WTC11 (cell line): Measurements from ENCODE around the gene TMEM239. TPM values are rescaled to one million over a fixed set of nuclear protein-coding genes. Genes with fewer than 3 reads are reported as not detected.

ENCODE experiments used
- ATAC-seq: fragments of 200-7000 bp; cut with Tn5 transposase; 2 replicates; pipeline ENCODE4 v1.10.0; 2021; ENCODE audit warnings: mild to moderate bottlenecking, moderate library complexity
- CTCF ChIA-PET: fragments of 300-600 bp; sonication (Branson Sonifier 250); formaldehyde crosslinking; loops from one replicate; lab custom pipeline; 2021; ENCODE audit warnings: antibody characterized with exemption; lab: Charles Lee
- POLR2A ChIA-PET: fragments of 350-600 bp; sonication (Branson Sonifier 250); formaldehyde crosslinking; loops from one replicate; lab custom pipeline; 2021; ENCODE audit warnings: antibody characterized with exemption; lab: Charles Lee
- DNase-seq: peaks from one replicate; pipeline ENCODE4 v3.0.0; 2021; ENCODE audit warnings: low spot score
- H3K27ac Mint-ChIP-seq: 2 replicates; pipeline ENCODE4 v1.8.0; 2021; ENCODE audit warnings: mixed read lengths
- H3K27me3 Mint-ChIP-seq: 2 replicates; pipeline ENCODE4 v1.8.0; 2021; ENCODE audit warnings: low read depth, mild to moderate bottlenecking, moderate library complexity, mixed read lengths
- H3K36me3 Mint-ChIP-seq: 2 replicates; pipeline ENCODE4 v1.8.0; 2021; ENCODE audit warnings: mixed read lengths
- H3K4me1 Mint-ChIP-seq: 2 replicates; pipeline ENCODE4 v1.8.0; 2022; ENCODE audit warnings: mixed read lengths
- H3K4me3 Mint-ChIP-seq: 2 replicates; pipeline ENCODE4 v1.8.0; 2021; ENCODE audit warnings: mild to moderate bottlenecking, moderate library complexity, mixed read lengths
- H3K9me3 Mint-ChIP-seq: 2 replicates; pipeline ENCODE4 v1.8.0; 2021; ENCODE audit warnings: mixed read lengths
- CREM ChIP-seq: sonication (generic); formaldehyde crosslinking; IDR thresholded peaks from 2 replicates; pipeline ENCODE4 v1.8.1; 2022; ENCODE audit warnings: mild to moderate bottlenecking, missing genetic modification reagents, moderate library complexity
- ERG ChIP-seq: fragments of 250-450 bp; sonication (Bioruptor Pico); IDR thresholded peaks from 2 replicates; pipeline ENCODE4 v1.8.0; 2021; ENCODE audit warnings: mild to moderate bottlenecking
- ESRRA ChIP-seq: sonication (generic); formaldehyde crosslinking; IDR thresholded peaks from 2 replicates; pipeline ENCODE4 v1.8.1; 2022; ENCODE audit warnings: mild to moderate bottlenecking, missing genetic modification reagents, borderline replicate concordance
- FOXJ3 ChIP-seq: sonication (generic); formaldehyde crosslinking; IDR thresholded peaks from 2 replicates; pipeline ENCODE4 v1.9.0; 2021; ENCODE audit warnings: missing genetic modification reagents, mild to moderate bottlenecking, borderline replicate concordance
- FOXK1 ChIP-seq: sonication (generic); formaldehyde crosslinking; IDR thresholded peaks from 2 replicates; pipeline ENCODE4 v1.8.0; 2022; ENCODE audit warnings: mild to moderate bottlenecking, moderate library complexity, missing genetic modification reagents
- KAT7 ChIP-seq: sonication (generic); formaldehyde crosslinking; IDR thresholded peaks from 2 replicates; pipeline ENCODE4 v1.8.1; 2023; ENCODE audit warnings: missing genetic modification reagents, mild to moderate bottlenecking, borderline replicate concordance
- NR3C1 ChIP-seq: sonication (generic); formaldehyde crosslinking; conservative IDR thresholded peaks from 2 replicates; pipeline ENCODE4 v1.8.1; 2023; ENCODE audit warnings: low read depth, mild to moderate bottlenecking, missing genetic modification reagents
- PRRX2 ChIP-seq: fragments of 250-450 bp; sonication (Bioruptor Pico); IDR thresholded peaks from 2 replicates; pipeline ENCODE4 v1.8.0; 2021; ENCODE audit warnings: mild to moderate bottlenecking
- RORB ChIP-seq: fragments of 250-450 bp; sonication (Bioruptor Pico); IDR thresholded peaks from 2 replicates; pipeline ENCODE4 v1.9.0; 2021; ENCODE audit warnings: mild to moderate bottlenecking
- SMAD3 ChIP-seq: sonication (generic); formaldehyde crosslinking; IDR thresholded peaks from 2 replicates; pipeline ENCODE4 v1.8.0; 2022; ENCODE audit warnings: missing genetic modification reagents, mild to moderate bottlenecking, borderline replicate concordance
- SOX15 ChIP-seq: fragments of 250-450 bp; sonication (Bioruptor Pico); IDR thresholded peaks from 2 replicates; pipeline ENCODE4 v1.9.0; 2021; ENCODE audit warnings: mild to moderate bottlenecking
- SP1 ChIP-seq: sonication (generic); formaldehyde crosslinking; conservative IDR thresholded peaks from 2 replicates; pipeline ENCODE4 v1.8.1; 2022; ENCODE audit warnings: missing genetic modification reagents
- TCF7 ChIP-seq: sonication (generic); formaldehyde crosslinking; IDR thresholded peaks from 2 replicates; pipeline ENCODE4 v1.8.0; 2022; ENCODE audit warnings: mild to moderate bottlenecking, low read depth, missing genetic modification reagents, moderate library complexity
- ZMAT4 ChIP-seq: fragments of 250-450 bp; sonication (Bioruptor Pico); IDR thresholded peaks from 2 replicates; pipeline ENCODE4 v1.9.0; 2021; ENCODE audit warnings: mild to moderate bottlenecking
- ZNF232 ChIP-seq: sonication (generic); formaldehyde crosslinking; IDR thresholded peaks from 2 replicates; pipeline ENCODE4 v1.8.0; 2022; ENCODE audit warnings: mild to moderate bottlenecking, missing genetic modification reagents
- ZNF317 ChIP-seq: sonication (generic); formaldehyde crosslinking; IDR thresholded peaks from 2 replicates; pipeline ENCODE4 v1.8.1; 2023; ENCODE audit warnings: low read depth, mild to moderate bottlenecking, moderate library complexity, missing genetic modification reagents, borderline replicate concordance
- total RNA-seq: library from RNA; stranded (reverse); gene quantifications from 3 replicates; pipeline ENCODE4 v1.2.3, GENCODE V29; 2021
- TF ChIP-seq, protein P1 (sequence below): fragments of 250-450 bp; sonication (Bioruptor Pico); IDR thresholded peaks from 2 replicates; pipeline ENCODE4 v1.9.0; 2021; ENCODE audit warnings: mild to moderate bottlenecking, borderline replicate concordance
- TF ChIP-seq, protein P2 (sequence below): sonication (generic); formaldehyde crosslinking; IDR thresholded peaks from 2 replicates; pipeline ENCODE4 v1.8.1; 2022; ENCODE audit warnings: mild to moderate bottlenecking, missing genetic modification reagents, moderate library complexity, borderline replicate concordance
- TF ChIP-seq, protein P3 (sequence below): sonication (generic); formaldehyde crosslinking; IDR thresholded peaks from 2 replicates; pipeline ENCODE4 v1.8.0; 2023; ENCODE audit warnings: missing genetic modification reagents, mild to moderate bottlenecking, borderline replicate concordance

TMEM239 gene
- total RNA-seq, 1 experiment from 2014 or later = not detected

DNA sequence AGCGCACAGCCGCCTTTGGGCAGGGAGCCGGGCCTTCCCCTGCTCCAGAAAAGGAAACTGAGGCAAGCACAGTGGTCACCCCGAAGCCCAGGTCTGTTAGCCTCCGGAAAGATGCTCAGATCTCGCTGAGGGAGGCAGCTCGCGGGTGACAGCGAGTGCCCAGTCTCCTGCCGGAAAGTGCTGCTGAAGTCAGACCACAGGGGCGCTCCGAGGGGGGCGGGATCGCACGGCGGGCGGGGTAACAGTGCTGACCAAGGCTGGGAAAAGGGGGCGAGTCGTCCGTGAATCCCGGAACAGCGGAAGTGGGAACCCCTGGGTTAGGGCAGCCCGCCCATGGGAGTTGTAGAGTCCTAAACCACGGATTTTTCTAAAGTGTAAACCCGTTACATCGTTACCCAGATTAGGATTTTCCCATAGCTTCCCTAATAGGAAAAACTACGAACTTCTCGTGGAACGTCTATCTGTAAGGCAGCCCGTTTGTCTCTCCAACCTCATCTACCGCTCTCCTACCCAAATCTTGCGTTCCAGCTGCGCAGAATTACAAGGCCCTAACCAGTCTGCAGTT is 24.9 kb downstream of the TMEM239 start:
- peak overlapping the region; percentile 75 for H3K4me3 Mint-ChIP-seq
- H3K36me3 Mint-ChIP-seq = peaks cover 11% of the 10 kb centered on the region
- ChIA-PET POLR2A (no interaction called here), CTCF (interaction anchor here (0.7 to 1.6 kb wide), 4 partner anchors 7 to 85 kb away, joined by 3 to 10 read pairs (median 4); no protein-coding TSS in a partner anchor)
- H3K27ac Mint-ChIP-seq = no peak overlapping the region
- peaks cover 5% of the 10 kb centered on the region for H3K9me3 Mint-ChIP-seq
- H3K4me1 Mint-ChIP-seq = peaks cover 8% of the 10 kb centered on the region
- H3K27me3 Mint-ChIP-seq = peaks cover 27% of the 10 kb centered on the region
- ATAC-seq = peak; percentile 45
- peak; percentile 65 for DNase-seq
- no peak for TF ChIP-seq FOXK1
- TF ChIP-seq, protein P1, sequence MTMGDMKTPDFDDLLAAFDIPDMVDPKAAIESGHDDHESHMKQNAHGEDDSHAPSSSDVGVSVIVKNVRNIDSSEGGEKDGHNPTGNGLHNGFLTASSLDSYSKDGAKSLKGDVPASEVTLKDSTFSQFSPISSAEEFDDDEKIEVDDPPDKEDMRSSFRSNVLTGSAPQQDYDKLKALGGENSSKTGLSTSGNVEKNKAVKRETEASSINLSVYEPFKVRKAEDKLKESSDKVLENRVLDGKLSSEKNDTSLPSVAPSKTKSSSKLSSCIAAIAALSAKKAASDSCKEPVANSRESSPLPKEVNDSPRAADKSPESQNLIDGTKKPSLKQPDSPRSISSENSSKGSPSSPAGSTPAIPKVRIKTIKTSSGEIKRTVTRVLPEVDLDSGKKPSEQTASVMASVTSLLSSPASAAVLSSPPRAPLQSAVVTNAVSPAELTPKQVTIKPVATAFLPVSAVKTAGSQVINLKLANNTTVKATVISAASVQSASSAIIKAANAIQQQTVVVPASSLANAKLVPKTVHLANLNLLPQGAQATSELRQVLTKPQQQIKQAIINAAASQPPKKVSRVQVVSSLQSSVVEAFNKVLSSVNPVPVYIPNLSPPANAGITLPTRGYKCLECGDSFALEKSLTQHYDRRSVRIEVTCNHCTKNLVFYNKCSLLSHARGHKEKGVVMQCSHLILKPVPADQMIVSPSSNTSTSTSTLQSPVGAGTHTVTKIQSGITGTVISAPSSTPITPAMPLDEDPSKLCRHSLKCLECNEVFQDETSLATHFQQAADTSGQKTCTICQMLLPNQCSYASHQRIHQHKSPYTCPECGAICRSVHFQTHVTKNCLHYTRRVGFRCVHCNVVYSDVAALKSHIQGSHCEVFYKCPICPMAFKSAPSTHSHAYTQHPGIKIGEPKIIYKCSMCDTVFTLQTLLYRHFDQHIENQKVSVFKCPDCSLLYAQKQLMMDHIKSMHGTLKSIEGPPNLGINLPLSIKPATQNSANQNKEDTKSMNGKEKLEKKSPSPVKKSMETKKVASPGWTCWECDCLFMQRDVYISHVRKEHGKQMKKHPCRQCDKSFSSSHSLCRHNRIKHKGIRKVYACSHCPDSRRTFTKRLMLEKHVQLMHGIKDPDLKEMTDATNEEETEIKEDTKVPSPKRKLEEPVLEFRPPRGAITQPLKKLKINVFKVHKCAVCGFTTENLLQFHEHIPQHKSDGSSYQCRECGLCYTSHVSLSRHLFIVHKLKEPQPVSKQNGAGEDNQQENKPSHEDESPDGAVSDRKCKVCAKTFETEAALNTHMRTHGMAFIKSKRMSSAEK (CRISPR knock-in tag) = no peak
- TF ChIP-seq FOXJ3 (CRISPR knock-in tag) = no peak
- TF ChIP-seq KAT7 = no peak

- H3K27ac Mint-ChIP-seq = no peak overlapping the region
- H3K36me3 Mint-ChIP-seq = no peaks in the 10 kb centered on the region
- H3K9me3 Mint-ChIP-seq = no peaks in the 10 kb centered on the region
- POLR2A ChIA-PET = no interaction called here
- TF ChIP-seq RORB (no peak), FOXJ3 (CRISPR knock-in tag) (no peak), ERG (CRISPR knock-in tag) (no peak), CREM (no peak), ZNF232 (CRISPR knock-in tag) (no peak), SMAD3 (CRISPR knock-in tag) (no peak), SP1 (CRISPR knock-in tag) (no peak), SOX15 (CRISPR knock-in tag) (no peak), PRRX2 (CRISPR knock-in tag) (no peak)
- DNase-seq = no peak
- peaks cover 4% of the 10 kb centered on the region; the same call in 1 of the 2 replicates for H3K27me3 Mint-ChIP-seq
- H3K4me3 Mint-ChIP-seq = no peak overlapping the region
- CTCF ChIA-PET = no interaction called here
- peaks cover 4% of the 10 kb centered on the region for H3K4me1 Mint-ChIP-seq
- ATAC-seq = no peak
These were observed 29.4 kb downstream of the TMEM239 start for GRCh38 chr20:2845607-2846006.

DNA sequence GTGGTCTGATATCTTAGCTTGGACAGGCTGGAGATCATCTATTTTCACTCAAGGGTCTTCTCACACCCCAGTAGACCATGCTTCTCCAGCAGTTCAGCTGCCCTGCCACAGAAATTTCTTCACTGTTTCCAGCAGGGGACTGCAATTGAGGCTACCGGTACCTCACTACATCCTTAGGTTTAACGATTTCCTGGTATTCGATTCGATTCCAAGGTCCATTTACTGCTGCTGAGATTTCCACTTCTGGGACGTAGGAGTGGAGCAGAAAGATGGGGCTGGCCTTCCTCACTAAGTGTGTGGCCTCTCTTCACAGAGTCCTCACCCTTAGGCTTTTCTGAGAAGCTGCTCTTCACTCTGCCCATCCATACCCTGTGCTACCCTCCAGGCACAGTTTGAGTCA is 30.5 kb downstream of the TMEM239 start:
- no peaks in the 10 kb centered on the region for H3K9me3 Mint-ChIP-seq
- no peak for ATAC-seq
- no peak overlapping the region for H3K27ac Mint-ChIP-seq
- no peaks in the 10 kb centered on the region for H3K27me3 Mint-ChIP-seq
- peaks cover under 1% of the 10 kb centered on the region for H3K4me1 Mint-ChIP-seq
- DNase-seq = no peak
- ChIA-PET CTCF (interaction anchor here (0.6 to 1.0 kb wide), 2 partner anchors 91 to 173 kb away, joined by 5 to 6 read pairs; no protein-coding TSS in a partner anchor), POLR2A (no interaction called here)
- H3K4me3 Mint-ChIP-seq = no peak overlapping the region
- TF ChIP-seq, protein P2, sequence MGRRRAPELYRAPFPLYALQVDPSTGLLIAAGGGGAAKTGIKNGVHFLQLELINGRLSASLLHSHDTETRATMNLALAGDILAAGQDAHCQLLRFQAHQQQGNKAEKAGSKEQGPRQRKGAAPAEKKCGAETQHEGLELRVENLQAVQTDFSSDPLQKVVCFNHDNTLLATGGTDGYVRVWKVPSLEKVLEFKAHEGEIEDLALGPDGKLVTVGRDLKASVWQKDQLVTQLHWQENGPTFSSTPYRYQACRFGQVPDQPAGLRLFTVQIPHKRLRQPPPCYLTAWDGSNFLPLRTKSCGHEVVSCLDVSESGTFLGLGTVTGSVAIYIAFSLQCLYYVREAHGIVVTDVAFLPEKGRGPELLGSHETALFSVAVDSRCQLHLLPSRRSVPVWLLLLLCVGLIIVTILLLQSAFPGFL (CRISPR knock-in tag) = no peak
- TF ChIP-seq ZMAT4 (CRISPR knock-in tag) (no peak), TCF7 (CRISPR knock-in tag) (no peak), ESRRA (CRISPR knock-in tag) (no peak), ZNF317 (CRISPR knock-in tag) (no peak), NR3C1 (CRISPR knock-in tag) (no peak)
- TF ChIP-seq, protein P3, sequence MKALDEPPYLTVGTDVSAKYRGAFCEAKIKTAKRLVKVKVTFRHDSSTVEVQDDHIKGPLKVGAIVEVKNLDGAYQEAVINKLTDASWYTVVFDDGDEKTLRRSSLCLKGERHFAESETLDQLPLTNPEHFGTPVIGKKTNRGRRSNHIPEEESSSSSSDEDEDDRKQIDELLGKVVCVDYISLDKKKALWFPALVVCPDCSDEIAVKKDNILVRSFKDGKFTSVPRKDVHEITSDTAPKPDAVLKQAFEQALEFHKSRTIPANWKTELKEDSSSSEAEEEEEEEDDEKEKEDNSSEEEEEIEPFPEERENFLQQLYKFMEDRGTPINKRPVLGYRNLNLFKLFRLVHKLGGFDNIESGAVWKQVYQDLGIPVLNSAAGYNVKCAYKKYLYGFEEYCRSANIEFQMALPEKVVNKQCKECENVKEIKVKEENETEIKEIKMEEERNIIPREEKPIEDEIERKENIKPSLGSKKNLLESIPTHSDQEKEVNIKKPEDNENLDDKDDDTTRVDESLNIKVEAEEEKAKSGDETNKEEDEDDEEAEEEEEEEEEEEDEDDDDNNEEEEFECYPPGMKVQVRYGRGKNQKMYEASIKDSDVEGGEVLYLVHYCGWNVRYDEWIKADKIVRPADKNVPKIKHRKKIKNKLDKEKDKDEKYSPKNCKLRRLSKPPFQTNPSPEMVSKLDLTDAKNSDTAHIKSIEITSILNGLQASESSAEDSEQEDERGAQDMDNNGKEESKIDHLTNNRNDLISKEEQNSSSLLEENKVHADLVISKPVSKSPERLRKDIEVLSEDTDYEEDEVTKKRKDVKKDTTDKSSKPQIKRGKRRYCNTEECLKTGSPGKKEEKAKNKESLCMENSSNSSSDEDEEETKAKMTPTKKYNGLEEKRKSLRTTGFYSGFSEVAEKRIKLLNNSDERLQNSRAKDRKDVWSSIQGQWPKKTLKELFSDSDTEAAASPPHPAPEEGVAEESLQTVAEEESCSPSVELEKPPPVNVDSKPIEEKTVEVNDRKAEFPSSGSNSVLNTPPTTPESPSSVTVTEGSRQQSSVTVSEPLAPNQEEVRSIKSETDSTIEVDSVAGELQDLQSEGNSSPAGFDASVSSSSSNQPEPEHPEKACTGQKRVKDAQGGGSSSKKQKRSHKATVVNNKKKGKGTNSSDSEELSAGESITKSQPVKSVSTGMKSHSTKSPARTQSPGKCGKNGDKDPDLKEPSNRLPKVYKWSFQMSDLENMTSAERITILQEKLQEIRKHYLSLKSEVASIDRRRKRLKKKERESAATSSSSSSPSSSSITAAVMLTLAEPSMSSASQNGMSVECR (CRISPR knock-in tag) = no peak
- no peaks in the 10 kb centered on the region for H3K36me3 Mint-ChIP-seq
